ENCODE data around the gene PLCB3. TPM values are rescaled to one million over a fixed set of nuclear protein-coding genes. Genes with fewer than 3 reads are reported as not detected.

Gene PLCB3
- total RNA-seq, 1 experiment from 2014 or later: 40.6 TPM

- peaks cover 49% of the 10 kb centered on the region for H3K36me3 Mint-ChIP-seq (ENCODE audit: insufficient read depth, unreplicated experiment)
- peak overlapping the region; percentile 91 for H3K4me3 ChIP-seq (ENCODE audit: low read depth, low read length)
- no TSS peak for BruUV-seq (replicated peaks)
- H3K4me1 Mint-ChIP-seq (ENCODE audit: low read depth, unreplicated experiment): peaks cover 20% of the 10 kb centered on the region
- 0 out of 2 replicates have a peak, but pooled peaks cover 3% of the 10 kb centered on the region for H3K36me3 ChIP-seq (ENCODE audit: control insufficient read depth, insufficient read depth, low read length)
- ChIA-PET POLR2A (interaction anchor here (2.0 kb wide), 1 partner anchor 21 kb away, joined by 22 read pairs; no protein-coding TSS in a partner anchor), CTCF (interaction anchor here (0.9 kb wide), 1 partner anchor 57 kb away, joined by 3 read pairs; no protein-coding TSS in a partner anchor)
- peak overlapping the region; percentile 97 for H3K4me3 Mint-ChIP-seq (ENCODE audit: unreplicated experiment)
- no peak overlapping the region for H3K27ac Mint-ChIP-seq (ENCODE audit: unreplicated experiment)
- intact Hi-C loops (cut with micrococcal nuclease; ENCODE audit: unreplicated experiment): no loop called here
- no peaks in the 10 kb centered on the region for H3K9me3 ChIP-seq
- H3K4me1 ChIP-seq: peaks cover 27% of the 10 kb centered on the region
- DNase-seq: no peak
- H3K9me3 Mint-ChIP-seq (ENCODE audit: unreplicated experiment): no peaks in the 10 kb centered on the region
- no peak for TF ChIP-seq CTCF (IDR thresholded peaks at IDR 0.05; ENCODE audit: insufficient read depth in 1 of 2, low read depth in 1 of 2, low read length in 1 of 2, severe bottlenecking in 1 of 2, unreplicated experiment in 1 of 2)
- no peaks in the 10 kb centered on the region for H3K27me3 Mint-ChIP-seq (ENCODE audit: insufficient read depth, unreplicated experiment)
- no peaks in the 10 kb centered on the region for H3K27me3 ChIP-seq (replicated peaks; ENCODE audit: control insufficient read depth, insufficient read depth, low read length)
Observed at GRCh38 chr11:64247729-64248531, 3.4 kb upstream of the PLCB3 start.

GRCh38 chr11:64248578-64248977, 2.8 kb upstream of the PLCB3 start:
- no peaks in the 10 kb centered on the region for H3K27me3 ChIP-seq (replicated peaks; ENCODE audit: control insufficient read depth, insufficient read depth, low read length)
- no peaks in the 10 kb centered on the region for H3K9me3 ChIP-seq
- no peak overlapping the region for H3K4me3 Mint-ChIP-seq (ENCODE audit: unreplicated experiment)
- H3K27ac Mint-ChIP-seq (ENCODE audit: unreplicated experiment): no peak overlapping the region
- H3K36me3 Mint-ChIP-seq (ENCODE audit: insufficient read depth, unreplicated experiment): peaks cover 45% of the 10 kb centered on the region
- no peaks in the 10 kb centered on the region for H3K9me3 Mint-ChIP-seq (ENCODE audit: unreplicated experiment)
- no peaks in the 10 kb centered on the region for H3K36me3 ChIP-seq (ENCODE audit: control insufficient read depth, insufficient read depth, low read length)
- ChIA-PET POLR2A (no interaction called here), CTCF (no interaction called here)
- peaks cover 17% of the 10 kb centered on the region for H3K4me1 Mint-ChIP-seq (ENCODE audit: low read depth, unreplicated experiment)
- no TSS peak for BruUV-seq (replicated peaks)
- H3K4me1 ChIP-seq: peaks cover 26% of the 10 kb centered on the region
- H3K4me3 ChIP-seq (ENCODE audit: low read depth, low read length): no peak overlapping the region
- DNase-seq: no peak
- no peaks in the 10 kb centered on the region for H3K27me3 Mint-ChIP-seq (ENCODE audit: insufficient read depth, unreplicated experiment)
- no peak for TF ChIP-seq CTCF (IDR thresholded peaks at IDR 0.05; ENCODE audit: insufficient read depth in 1 of 2, low read depth in 1 of 2, low read length in 1 of 2, severe bottlenecking in 1 of 2, unreplicated experiment in 1 of 2)
- intact Hi-C loops (cut with micrococcal nuclease; ENCODE audit: unreplicated experiment): no loop called here

- DNase-seq: no peak
- H3K27me3 ChIP-seq (replicated peaks; ENCODE audit: control insufficient read depth, insufficient read depth, low read length): no peaks in the 10 kb centered on the region
- TF ChIP-seq CTCF (IDR thresholded peaks at IDR 0.05; ENCODE audit: insufficient read depth in 1 of 2, low read depth in 1 of 2, low read length in 1 of 2, severe bottlenecking in 1 of 2, unreplicated experiment in 1 of 2): no peak
- peaks cover 43% of the 10 kb centered on the region for H3K36me3 Mint-ChIP-seq (ENCODE audit: insufficient read depth, unreplicated experiment)
- ChIA-PET POLR2A (no interaction called here), CTCF (interaction anchor here (1.4 kb wide), 1 partner anchor 8 kb away, joined by 3 read pairs; the partner anchor contains the start of gene FKBP2)
- H3K4me3 Mint-ChIP-seq (ENCODE audit: unreplicated experiment): no peak overlapping the region
- BruUV-seq (replicated peaks): no TSS peak
- no peaks in the 10 kb centered on the region for H3K9me3 Mint-ChIP-seq (ENCODE audit: unreplicated experiment)
- no peak overlapping the region for H3K4me3 ChIP-seq (ENCODE audit: low read depth, low read length)
- H3K27ac Mint-ChIP-seq (ENCODE audit: unreplicated experiment): no peak overlapping the region
- no peaks in the 10 kb centered on the region for H3K27me3 Mint-ChIP-seq (ENCODE audit: insufficient read depth, unreplicated experiment)
- H3K4me1 Mint-ChIP-seq (ENCODE audit: low read depth, unreplicated experiment): peaks cover 13% of the 10 kb centered on the region
- peaks cover 26% of the 10 kb centered on the region for H3K4me1 ChIP-seq
- no peaks in the 10 kb centered on the region for H3K36me3 ChIP-seq (ENCODE audit: control insufficient read depth, insufficient read depth, low read length)
- intact Hi-C loops (cut with micrococcal nuclease; ENCODE audit: unreplicated experiment): no loop called here
- H3K9me3 ChIP-seq: no peaks in the 10 kb centered on the region
Observed at GRCh38 chr11:64249038-64249437, 2.3 kb upstream of the PLCB3 start.
